GM12873 (cell line): ENCODE results near the gene DOP1A.

ENCODE experiments used
- CTCF ChIP-seq: IDR thresholded peaks from 2 replicates; pipeline ENCODE4 v1.5.1; 2012; ENCODE audit warnings: low read depth, mild to moderate bottlenecking, moderate library complexity, low read length, control low read depth; ENCODE audit not compliant: insufficient read depth; ENCODE audit errors: missing control alignments

DOP1A gene

GRCh38 chr6:83083476-83083875 lies 16.0 kb downstream of the DOP1A start:
- no peak for TF ChIP-seq CTCF

DNA sequence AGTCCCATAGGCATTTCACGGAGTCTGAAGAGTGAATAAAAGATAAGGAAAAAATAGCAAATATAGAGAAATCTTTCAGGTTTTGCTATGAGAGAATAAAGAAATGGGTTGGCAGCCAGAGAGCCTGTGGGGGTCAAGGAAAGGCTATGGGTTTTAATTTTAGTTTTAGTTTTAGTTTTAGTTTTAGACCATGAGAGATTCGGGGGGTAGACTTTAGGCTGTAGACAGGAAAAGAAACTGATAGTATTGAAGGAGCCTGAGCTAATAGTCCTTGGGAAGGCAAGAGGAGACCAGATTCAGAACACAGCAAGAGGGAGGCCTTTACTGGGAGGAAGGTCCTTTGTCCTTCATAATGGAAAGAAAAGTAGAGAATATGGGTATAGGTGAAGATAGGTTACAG lies 19.3 kb downstream of the DOP1A start:
- no peak for TF ChIP-seq CTCF

DNA sequence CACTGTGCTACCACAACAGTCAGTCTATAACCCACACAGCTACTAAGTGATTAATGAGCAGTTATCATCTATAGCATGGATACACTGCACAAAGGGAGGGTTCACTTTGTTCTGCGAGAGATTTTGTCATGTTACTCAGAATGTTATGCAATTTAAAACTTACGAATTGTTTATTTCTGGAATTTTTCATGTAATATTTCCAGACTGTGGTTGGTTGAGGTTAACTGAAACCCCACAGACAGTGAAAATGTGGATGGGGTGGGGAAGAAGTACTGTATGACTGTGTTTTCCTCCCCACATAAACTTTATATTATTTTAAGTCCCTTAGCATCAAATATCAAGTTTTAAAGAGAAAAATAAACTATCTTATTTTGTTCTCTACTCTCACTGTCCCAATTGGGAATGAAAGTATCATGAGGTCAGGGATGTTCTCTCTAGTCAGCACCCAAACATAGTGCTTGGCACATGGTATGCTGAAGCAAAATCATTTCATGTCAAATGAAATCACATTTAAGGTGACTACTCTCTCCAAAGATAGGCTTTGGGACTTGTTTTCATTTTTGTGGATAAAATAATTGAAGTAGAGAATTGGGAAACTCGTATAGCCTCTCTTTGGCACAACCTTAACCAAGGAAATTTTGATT lies 25.4 kb downstream of the DOP1A start:
- no peak for TF ChIP-seq CTCF

DNA sequence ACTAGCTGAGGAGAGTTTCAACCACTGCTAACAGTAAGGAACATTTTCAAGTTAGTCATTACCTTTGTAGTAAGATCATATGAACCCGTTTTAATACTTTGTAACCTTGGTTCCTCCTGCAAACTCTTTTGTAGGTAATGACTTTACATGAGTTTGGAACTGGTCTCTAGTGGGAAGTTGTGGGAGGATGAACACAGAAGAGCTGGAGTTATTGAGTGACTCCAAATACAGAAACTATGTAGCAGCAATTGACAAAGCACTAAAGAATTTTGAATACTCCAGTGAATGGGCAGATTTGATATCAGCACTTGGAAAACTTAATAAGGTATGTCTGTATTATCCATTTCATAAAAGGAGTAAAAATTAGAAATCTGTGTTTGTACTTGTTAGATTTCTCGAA lies 29.3 kb downstream of the DOP1A start:
- TF ChIP-seq CTCF = no peak

DNA sequence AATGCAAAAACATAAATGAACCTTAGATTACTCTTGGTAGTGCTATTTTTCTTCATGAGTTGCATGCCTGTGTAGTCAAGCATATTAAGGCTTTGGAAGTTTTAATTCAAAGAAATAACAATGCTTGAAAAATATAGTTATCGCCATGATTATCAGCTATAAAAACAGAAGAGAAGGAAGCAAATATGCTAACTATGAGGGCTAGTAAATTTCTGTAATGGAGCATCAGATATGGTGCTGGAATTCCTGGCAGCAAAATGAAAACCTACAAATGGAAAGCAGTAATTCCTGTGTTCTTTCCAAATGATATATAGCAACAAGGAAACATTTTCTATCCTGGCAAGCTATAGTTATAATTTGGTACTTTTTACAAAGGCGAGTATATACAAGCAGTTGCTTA lies 29.7 kb downstream of the DOP1A start:
- TF ChIP-seq CTCF = no peak

- no peak for TF ChIP-seq CTCF
Observed at GRCh38 chr6:83097675-83098074, 30.2 kb downstream of the DOP1A start.

DNA sequence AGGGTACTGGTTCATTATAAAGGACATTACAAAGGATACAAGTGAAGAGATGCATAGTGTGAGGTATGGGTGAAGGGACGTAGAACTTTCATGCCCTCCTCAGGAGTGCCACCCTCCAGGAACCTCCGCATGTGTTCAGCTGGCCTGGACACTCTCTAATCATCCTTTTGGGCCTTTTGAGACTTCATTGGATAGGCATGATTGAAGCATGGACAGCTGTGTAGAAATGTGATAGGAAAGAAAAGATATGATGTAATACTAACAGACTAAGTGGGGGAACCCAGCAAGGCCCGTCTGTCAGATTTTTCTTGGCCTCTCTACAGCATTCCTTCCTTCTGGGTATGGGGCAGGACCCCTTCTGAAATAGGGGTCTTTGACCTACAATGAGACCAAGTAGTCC lies 31.1 kb downstream of the DOP1A start:
- no peak for TF ChIP-seq CTCF
